Measurements from ENCODE around the gene EIF3F. TPM values are rescaled to one million over a fixed set of nuclear protein-coding genes. Genes with fewer than 3 reads are reported as not detected.

The EIF3F gene
- total and polyA plus RNA-seq, 2 of the 8 experiments (the other 6 are each of a cell fraction or from before 2014, with no cell fraction given) = 222 to 388 TPM

DNA sequence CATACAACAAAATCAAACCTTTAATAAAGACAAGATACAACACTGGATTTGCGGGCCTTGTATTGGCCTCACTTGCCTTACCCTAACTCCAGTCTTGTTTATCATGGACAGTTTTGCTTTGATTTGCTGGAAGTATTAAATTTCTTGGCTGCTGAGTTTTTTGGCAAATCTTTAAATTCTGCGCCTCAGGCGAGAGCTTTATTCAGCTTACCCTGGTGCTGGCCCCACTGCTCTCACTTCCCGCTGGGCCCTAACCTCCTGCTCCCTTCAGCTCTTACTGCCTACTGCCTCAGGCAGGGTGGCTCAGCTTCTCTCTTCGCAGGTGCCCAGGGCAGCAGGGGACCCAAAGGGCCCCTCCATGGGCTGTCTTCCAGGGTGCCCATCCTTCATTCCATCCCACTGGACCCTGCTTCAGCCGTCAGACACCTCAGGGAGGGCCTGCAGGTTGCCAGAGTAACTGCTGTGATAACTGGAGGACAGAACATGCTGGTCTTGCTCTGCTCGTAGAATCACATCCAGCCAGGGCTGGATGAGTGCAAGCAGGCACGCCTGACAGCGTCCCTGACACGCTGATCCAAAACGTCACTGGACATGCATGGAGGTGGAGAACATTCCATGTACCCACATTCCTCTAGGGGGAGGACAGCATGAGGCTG, 48.2 kb downstream of the EIF3F start:
- Histone ChIP-seq H3K23ac (ENCODE audit: insufficient read length) (no peak overlapping the region), H4K8ac (ENCODE audit: extremely low read depth, insufficient read depth, low read length) (no peak overlapping the region), H2BK5ac (ENCODE audit: low read depth, low read length) (no peak overlapping the region), H2BK120ac (replicated peaks; ENCODE audit: low read depth, low read length) (no peak overlapping the region), H4K91ac (replicated peaks; ENCODE audit: insufficient read length, low read length) (no peak overlapping the region), H3K27ac (ENCODE audit: low read depth, low read length) (no peak overlapping the region), H3K4ac (replicated peaks; ENCODE audit: insufficient read length, low read depth, low read length) (no peak overlapping the region), H3K79me1 (ENCODE audit: low read depth, low read length) (no peaks in the 10 kb centered on the region), H2BK12ac (ENCODE audit: low read depth, low read length) (no peak overlapping the region), H3K9me3 (ENCODE audit: insufficient read depth in 2 of 2, low read depth in 1 of 2, low read length in 1 of 2) (no peaks in the 10 kb centered on the region), H3K56ac (replicated peaks; ENCODE audit: insufficient read length, low read depth, low read length) (no peak overlapping the region), H3K23me2 (ENCODE audit: low read depth, low read length) (no peaks in the 10 kb centered on the region), H4K20me1 (replicated peaks in 1 of 2; ENCODE audit: control insufficient read depth in 1 of 2, insufficient read depth in 2 of 2, low read length in 2 of 2) (no peaks in the 10 kb centered on the region), H3K79me2 (ENCODE audit: control insufficient read depth in 1 of 2, insufficient read depth in 2 of 2, low read length in 2 of 2) (no peaks in the 10 kb centered on the region), H3K9ac (replicated peaks in 1 of 4; ENCODE audit: extremely low read depth in 1 of 4, low read depth in 3 of 4, low read length in 3 of 4) (no peak overlapping the region; a peak in 1 of 7 replicates), H2AFZ (ENCODE audit: low read length) (no peak overlapping the region), H3K18ac (ENCODE audit: extremely low read depth, low read length) (no peak overlapping the region), H3K4me2 (ENCODE audit: insufficient read depth in 1 of 2, low read depth in 2 of 2, low read length in 2 of 2) (no peak overlapping the region), H3K4me3 (ENCODE audit: extremely low read depth in 1 of 4, insufficient read depth in 2 of 4, low read depth in 3 of 4, low read length in 4 of 4) (no peak overlapping the region), H2BK20ac (ENCODE audit: low read length) (no peak overlapping the region), H3K27me3 (replicated peaks in 1 of 4; ENCODE audit: control insufficient read depth in 3 of 4, extremely low read depth in 1 of 4, insufficient read depth in 3 of 4, low read length in 3 of 4) (peaks cover 0 to 14% (median 6%) of the 10 kb centered on the region in 4 experiments; a peak in 5 of 7 replicates), H2BK15ac (ENCODE audit: low read length) (no peak overlapping the region), H3K36me3 (ENCODE audit: control insufficient read depth in 2 of 4, insufficient read depth in 4 of 4, low read length in 3 of 4) (no peaks in the 10 kb centered on the region), H4K5ac (ENCODE audit: insufficient read length, low read depth, low read length) (no peak overlapping the region), H3K4me1 (replicated peaks in 1 of 4; ENCODE audit: control insufficient read depth in 3 of 4, insufficient read depth in 4 of 4, low read length in 3 of 4) (peaks cover 0 to 13% (median 4%) of the 10 kb centered on the region in 4 experiments; a peak in 5 of 7 replicates), H2AK5ac (ENCODE audit: low read depth, low read length) (no peak overlapping the region), H3K14ac (ENCODE audit: insufficient read length) (no peak overlapping the region)
- DNase-seq (ENCODE audit: low read depth in 1 of 2, low spot score in 2 of 2) = peak in 1 of 2 experiments; percentile 42
- ChIA-PET CTCF (ENCODE audit: partially characterized antibody) (interaction anchor here (1.3 to 31.7 kb wide), 11 partner anchors 11 to 56 kb away, joined by 3 to 1283 read pairs (median 56); partner anchors contain the start of gene TUB), POLR2A (ENCODE audit: partially characterized antibody) (interaction anchor here (1.1 kb wide), 1 partner anchor 50 kb away, joined by 3 read pairs; no protein-coding TSS in a partner anchor)
- no peak for FAIRE-seq
- no peak for TF ChIP-seq SIN3A (conservative IDR thresholded peaks at IDR 0.05 in 1 of 2, IDR thresholded peaks at IDR 0.05 in 1 of 2; ENCODE audit: low read depth in 1 of 2, low read length in 2 of 2)
- no peak for TF ChIP-seq CBX8 (IDR thresholded peaks at IDR 0.05; ENCODE audit: borderline replicate concordance, low read depth, low read length)
- no peak for TF ChIP-seq TBP (IDR thresholded peaks at IDR 0.05; ENCODE audit: low read depth, low read length)
- no peak for TF ChIP-seq NANOG (IDR thresholded peaks at IDR 0.05; ENCODE audit: insufficient read depth, low read depth, low read length, poor library complexity, severe bottlenecking)
- TF ChIP-seq BRCA1 (IDR thresholded peaks at IDR 0.05; ENCODE audit: low read depth, low read length) = no peak
- 75% methylated on average over 11 of the region's 11 CpGs; no CpG with 5 or more reads in 1 of the 2 experiments for WGBS, 2 experiments (ENCODE audit: extremely low coverage in 1 of 2, insufficient coverage in 1 of 2, insufficient read length in 1 of 2, insufficient replicate concordance in 2 of 2, low coverage in 1 of 2, low lambda C conversion rate in 2 of 2, missing lambda C conversion rate in 1 of 2)

Data from H1 (cell line).